CD14-positive monocyte (primary cell): ENCODE results near the gene OSBPL6. TPM values are rescaled to one million over a fixed set of nuclear protein-coding genes. Genes with fewer than 3 reads are reported as not detected.

Source experiments
- DNase-seq, 3 donors: peaks; one replicate each; pipeline ENCODE4 v3.0.0-alpha.2; 2011 to 2022
- H2AFZ ChIP-seq: 2 replicates; pipeline ENCODE4 v1.6.0; 2012; ENCODE audit warnings: mild to moderate bottlenecking, low read depth, low read length, inconsistent platforms; ENCODE audit not compliant: insufficient read depth, poor library complexity, severe bottlenecking
- H3K27ac ChIP-seq, 2 donors: 1 replicate in 1 of 2; 2 replicates in 1 of 2; pipeline ENCODE4 v1.5.1; 2012 to 2013; ENCODE audit warnings: low read length in 2 of 2, control low read depth in 1 of 2, inconsistent platforms in 1 of 2, low read depth in 1 of 2, mild to moderate bottlenecking in 1 of 2
- H3K27me3 ChIP-seq, 2 donors: one replicate each; pipeline versions ENCODE4 v1.6.0 to v1.6.1; 2011 to 2013; ENCODE audit warnings: low read length in 2 of 2; ENCODE audit not compliant: control insufficient read depth in 2 of 2, insufficient read depth in 2 of 2
- H3K36me3 ChIP-seq, 2 donors: replicated peaks in 1 of 2; 1 replicate in 1 of 2; 2 replicates in 1 of 2; pipeline versions ENCODE4 v1.5.1 to v1.6.1; 2012 to 2013; ENCODE audit warnings: low read length in 2 of 2, control low read depth in 1 of 2, inconsistent platforms in 1 of 2, mild to moderate bottlenecking in 1 of 2; ENCODE audit not compliant: insufficient read depth in 2 of 2, control insufficient read depth in 1 of 2
- H3K4me1 ChIP-seq, 2 donors: 1 replicate in 1 of 2; 2 replicates in 1 of 2; pipeline versions ENCODE4 v1.5.1 to v1.6.1; 2012 to 2013; ENCODE audit warnings: low read length in 2 of 2, control low read depth in 1 of 2, inconsistent platforms in 1 of 2, mild to moderate bottlenecking in 1 of 2, moderate library complexity in 1 of 2; ENCODE audit not compliant: insufficient read depth in 2 of 2, control insufficient read depth in 1 of 2
- H3K4me2 ChIP-seq: replicated peaks from 2 replicates; pipeline ENCODE3; 2012; ENCODE audit warnings: low read length, moderate library complexity, mild to moderate bottlenecking; ENCODE audit not compliant: poor library complexity, severe bottlenecking; ENCODE audit errors: extremely low read depth
- H3K4me3 ChIP-seq, 3 experiments: fragments of 200-600 bp in 1 of 3; sonication (generic) in 1 of 3; replicated peaks in 1 of 3; 1 replicate in 2 of 3; 2 replicates in 1 of 3; pipeline ENCODE4 v1.5.1; 2011 to 2013; ENCODE audit warnings: low read length in 3 of 3, mild to moderate bottlenecking in 3 of 3, control low read depth in 2 of 3, low read depth in 2 of 3, inconsistent platforms in 1 of 3, moderate library complexity in 1 of 3
- H3K79me2 ChIP-seq: 2 replicates; pipeline ENCODE4 v1.6.0; 2012; ENCODE audit warnings: mild to moderate bottlenecking, control low read depth, inconsistent platforms, low read length, moderate library complexity; ENCODE audit not compliant: insufficient read depth
- H3K9ac ChIP-seq: 2 replicates; pipeline ENCODE4 v1.6.0; 2017; ENCODE audit warnings: low read length, mild to moderate bottlenecking; ENCODE audit not compliant: insufficient read depth, poor library complexity, severe bottlenecking
- H3K9me3 ChIP-seq, 2 donors: replicated peaks in 1 of 2; 1 replicate in 1 of 2; 2 replicates in 1 of 2; pipeline versions ENCODE4 v1.5.1 to v1.6.1; 2012 to 2013; ENCODE audit warnings: low read length in 2 of 2, control low read depth in 1 of 2; ENCODE audit not compliant: control insufficient read depth in 1 of 2, insufficient read depth in 1 of 2
- H4K20me1 ChIP-seq: 2 replicates; pipeline ENCODE4 v1.6.0; 2012; ENCODE audit warnings: mild to moderate bottlenecking, low read length, control low read depth, moderate library complexity; ENCODE audit not compliant: insufficient read depth
- H3K27ac Mint-ChIP-seq, 7 donors: one replicate each; pipeline ENCODE4 v1.8.0; 2020; ENCODE audit warnings: mild to moderate bottlenecking in 7 of 7, mixed read lengths in 7 of 7, moderate library complexity in 6 of 7, inconsistent platforms in 2 of 7
- H3K27me3 Mint-ChIP-seq, 3 donors: one replicate each; pipeline ENCODE4 v1.8.0; 2021 to 2022; ENCODE audit warnings: low read depth in 3 of 3, mild to moderate bottlenecking in 3 of 3, mixed read lengths in 3 of 3, moderate library complexity in 3 of 3, inconsistent platforms in 1 of 3
- H3K36me3 Mint-ChIP-seq, 2 donors: one replicate each; pipeline ENCODE4 v1.8.0; 2020; ENCODE audit warnings: mixed read lengths in 2 of 2, inconsistent platforms in 1 of 2, mild to moderate bottlenecking in 1 of 2
- H3K4me1 Mint-ChIP-seq: one replicate; pipeline ENCODE4 v1.8.0; 2020; ENCODE audit warnings: mild to moderate bottlenecking, mixed read lengths
- H3K4me3 Mint-ChIP-seq, 2 donors: one replicate each; pipeline ENCODE4 v1.8.0; 2020; ENCODE audit warnings: mild to moderate bottlenecking in 2 of 2, mixed read lengths in 2 of 2, moderate library complexity in 1 of 2
- H3K9me3 Mint-ChIP-seq, 7 donors: one replicate each; pipeline ENCODE4 v1.8.0; 2020 to 2022; ENCODE audit warnings: mixed read lengths in 7 of 7, mild to moderate bottlenecking in 6 of 7, moderate library complexity in 6 of 7, inconsistent platforms in 2 of 7
- CTCF ChIP-seq: fragments of 200-600 bp; IDR thresholded peaks from one replicate; pipeline ENCODE4 v1.8.0; 2022; ENCODE audit warnings: antibody characterized with exemption, mild to moderate bottlenecking
- WGBS: methylation state at CpG from one replicate; pipeline ENCODE4 v1.1.5; 2013; ENCODE audit warnings: missing lambda C conversion rate; ENCODE audit not compliant: insufficient coverage; 5-methylcytosine and 5-hydroxymethylcytosine counted together
- intact Hi-C, 2 donors: fragments of 100-400 bp; cut with micrococcal nuclease; formaldehyde crosslinking; loops; one replicate each; pipeline versions ENCODE4 v1.15.0 to v1.15.1; 2023
- polyA plus RNA-seq, 3 donors: library from polyadenylated mRNA; depleted of rRNA in 1 of 3; unstranded in 2 of 3; stranded (reverse) in 1 of 3; fragments of 300-500 nt in 2 of 3; fragments of >200 nt in 1 of 3; fragmentation: Illumina TruSeq in 2 of 3; gene quantifications; 1 replicate in 2 of 3; 2 replicates in 1 of 3; pipeline ENCODE4 v1.2.3, GENCODE V29; 2012 to 2021

Gene OSBPL6
- polyA plus RNA-seq, 3 donors = not detected

- DNase-seq = no peak
- H3K9me3 Mint-ChIP-seq = peaks cover 0 to 3% (median 0%) of the 10 kb centered on the region in 7 donors
- H3K36me3 ChIP-seq = no peaks in the 10 kb centered on the region
- no peak overlapping the region for H3K4me3 Mint-ChIP-seq
- H2AFZ ChIP-seq = no peak overlapping the region
- no peak overlapping the region for H3K27ac ChIP-seq
- TF ChIP-seq CTCF = no peak
- H3K9ac ChIP-seq = no peak overlapping the region
- H3K27ac Mint-ChIP-seq = no peak overlapping the region
- H3K79me2 ChIP-seq = no peaks in the 10 kb centered on the region
- H3K9me3 ChIP-seq = no peaks in the 10 kb centered on the region
- no peak overlapping the region for H3K4me2 ChIP-seq
- H3K4me1 Mint-ChIP-seq = no peaks in the 10 kb centered on the region
- WGBS = no CpG with 5 or more reads among the region's 2 CpGs
- no peaks in the 10 kb centered on the region for H3K36me3 Mint-ChIP-seq
- peaks cover 0 to 2% (median 1%) of the 10 kb centered on the region in 3 donors for H3K27me3 Mint-ChIP-seq
- H3K27me3 ChIP-seq = no peaks in the 10 kb centered on the region
- intact Hi-C loops = no loop called here
- H3K4me1 ChIP-seq = no peaks in the 10 kb centered on the region
- no peak overlapping the region for H3K4me3 ChIP-seq
- H4K20me1 ChIP-seq = no peaks in the 10 kb centered on the region
Measured at GRCh38 chr2:178257127-178257526, 62.8 kb downstream of the OSBPL6 start.

DNA sequence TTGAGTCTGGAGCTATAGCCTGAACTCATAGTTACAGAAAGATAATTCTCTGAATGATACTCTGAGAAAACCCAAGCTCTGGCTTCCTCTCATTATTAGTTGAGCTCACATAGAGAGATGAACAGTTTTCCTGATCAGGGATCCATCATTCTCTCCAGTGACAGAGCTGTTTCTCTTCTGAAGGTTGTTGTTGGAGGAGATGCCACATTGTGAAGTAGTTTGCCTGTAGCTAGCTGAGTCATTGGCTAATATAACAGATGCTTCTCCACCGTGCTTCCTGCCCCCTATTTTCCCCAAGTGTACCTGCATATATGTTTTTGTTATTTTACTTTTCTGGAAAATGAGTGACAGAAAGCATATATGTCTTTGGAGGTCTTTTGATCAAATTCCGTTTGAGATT lies 64.6 kb downstream of the OSBPL6 start:
- H3K4me1 ChIP-seq = no peaks in the 10 kb centered on the region
- no peak overlapping the region for H3K4me3 ChIP-seq
- H3K36me3 ChIP-seq = no peaks in the 10 kb centered on the region
- Mint-ChIP-seq H3K27me3 (peaks cover 1 to 2% (median 2%) of the 10 kb centered on the region in 3 donors), H3K4me1 (no peaks in the 10 kb centered on the region), H3K36me3 (no peaks in the 10 kb centered on the region), H3K9me3 (peaks cover 0 to 3% (median 0%) of the 10 kb centered on the region in 7 donors), H3K27ac (no peak overlapping the region), H3K4me3 (no peak overlapping the region)
- H3K9ac ChIP-seq = no peak overlapping the region
- H3K9me3 ChIP-seq = no peaks in the 10 kb centered on the region
- DNase-seq = no peak
- no peak overlapping the region for H3K27ac ChIP-seq
- no peaks in the 10 kb centered on the region for H4K20me1 ChIP-seq
- intact Hi-C loops = no loop called here
- H2AFZ ChIP-seq = no peak overlapping the region
- 80% methylated on average over 1 of the region's 2 CpGs for WGBS
- H3K79me2 ChIP-seq = no peaks in the 10 kb centered on the region
- no peak for TF ChIP-seq CTCF
- no peaks in the 10 kb centered on the region for H3K27me3 ChIP-seq
- no peak overlapping the region for H3K4me2 ChIP-seq
